Gastroesophageal sphincter (tissue), 4 donors: Measurements from ENCODE around the gene LELP1. TPM values are rescaled to one million over a fixed set of nuclear protein-coding genes. Genes with fewer than 3 reads are reported as not detected.

Experiments
- ATAC-seq: fragments of 150-250 bp; one replicate; pipeline ENCODE4 v1.9.1; 2016; ENCODE audit warnings: mild to moderate bottlenecking, moderate library complexity
- H3K27ac ChIP-seq, 4 donors: fragments of 200-600 bp; sonication (generic) in 3 of 4; 1 replicate in 3 of 4; 2 replicates in 1 of 4; pipeline ENCODE4 v1.5.1; 2016 to 2019
- H3K27me3 ChIP-seq: fragments of 200-600 bp; sonication (generic); one replicate; pipeline ENCODE4 v1.5.1; 2019
- H3K36me3 ChIP-seq, 2 donors: fragments of 200-600 bp; sonication (generic); one replicate each; pipeline ENCODE4 v1.5.1; 2019; ENCODE audit warnings: control low read depth in 1 of 2
- H3K4me1 ChIP-seq, 3 donors: fragments of 200-600 bp; sonication (generic); 1 replicate in 2 of 3; 2 replicates in 1 of 3; pipeline ENCODE4 v1.5.1; 2016 to 2019; ENCODE audit warnings: control low read depth in 2 of 3
- H3K4me3 ChIP-seq, 2 donors: fragments of 200-600 bp; sonication (generic); one replicate each; pipeline ENCODE4 v1.5.1; 2019; ENCODE audit warnings: mild to moderate bottlenecking in 1 of 2, moderate library complexity in 1 of 2
- H3K9me3 ChIP-seq, 3 donors: fragments of 200-600 bp; sonication (generic); one replicate each; pipeline ENCODE4 v1.5.1; 2017 to 2019; ENCODE audit warnings: control low read depth in 2 of 3
- EP300 ChIP-seq: sonication (generic); formaldehyde crosslinking; IDR thresholded peaks from one replicate; pipeline ENCODE4 v1.6.1; 2017; ENCODE audit warnings: antibody characterized with exemption, mild to moderate bottlenecking
- POLR2A ChIP-seq, 2 donors: fragments of 450-650 bp; IDR thresholded peaks; one replicate each; pipeline ENCODE4 v1.6.1; 2017; ENCODE audit warnings: antibody characterized with exemption in 2 of 2, mild to moderate bottlenecking in 2 of 2, moderate library complexity in 1 of 2
- POLR2AphosphoS5 ChIP-seq: sonication (generic); formaldehyde crosslinking; IDR thresholded peaks from one replicate; pipeline ENCODE4 v1.6.1; 2017; ENCODE audit warnings: antibody characterized with exemption
- WGBS, 2 donors: methylation state at CpG; one replicate each; pipeline ENCODE4 v1.1.5; 2018; ENCODE audit warnings: low coverage in 1 of 2; 5-methylcytosine and 5-hydroxymethylcytosine counted together
- total RNA-seq, 4 donors: library from RNA; depleted of rRNA; stranded (reverse); fragments of >200 nt; gene quantifications; one replicate each; pipeline ENCODE4 v1.1.0, GENCODE V29; 2016
- TF ChIP-seq, protein P1 (sequence below), 4 experiments: fragments of 200-600 bp in 2 of 4; fragments of 450-650 bp in 2 of 4; sonication (generic) in 1 of 4; IDR thresholded peaks; one replicate each; pipeline ENCODE4 v1.5.1; 2017 to 2019; ENCODE audit warnings: antibody characterized with exemption in 4 of 4, mild to moderate bottlenecking in 2 of 4, moderate library complexity in 2 of 4

Gene LELP1
- total RNA-seq, 4 donors from 2014 or later: not detected

DNA sequence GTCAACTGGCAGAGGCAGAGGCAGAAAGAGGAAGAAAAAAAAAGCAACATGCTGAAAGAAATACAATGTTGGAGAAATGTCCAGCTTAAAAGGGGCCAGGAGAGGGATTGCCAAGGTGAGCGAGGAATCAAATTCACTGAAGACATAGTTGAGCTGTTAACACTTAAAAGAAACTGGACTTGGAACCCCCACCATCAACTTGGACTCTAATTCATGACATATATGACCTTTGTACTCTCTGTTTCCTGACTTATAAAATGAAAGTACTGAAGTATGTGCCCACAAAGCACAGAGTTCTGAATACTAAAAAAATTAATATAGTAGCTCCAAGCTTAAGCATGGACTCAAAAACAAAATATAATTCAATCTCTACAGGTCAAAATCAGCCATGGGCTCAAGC is 30.2 kb downstream of the LELP1 start:
- no peaks in the 10 kb centered on the region for H3K9me3 ChIP-seq
- ATAC-seq: no peak
- H3K27ac ChIP-seq: no peak overlapping the region
- no peaks in the 10 kb centered on the region for H3K36me3 ChIP-seq
- H3K4me3 ChIP-seq: no peak overlapping the region
- H3K27me3 ChIP-seq: no peaks in the 10 kb centered on the region
- H3K4me1 ChIP-seq: no peaks in the 10 kb centered on the region
- 57 to 60% methylated on average over 1 of the region's 1 CpG for WGBS, 2 donors
- TF ChIP-seq, protein P1, sequence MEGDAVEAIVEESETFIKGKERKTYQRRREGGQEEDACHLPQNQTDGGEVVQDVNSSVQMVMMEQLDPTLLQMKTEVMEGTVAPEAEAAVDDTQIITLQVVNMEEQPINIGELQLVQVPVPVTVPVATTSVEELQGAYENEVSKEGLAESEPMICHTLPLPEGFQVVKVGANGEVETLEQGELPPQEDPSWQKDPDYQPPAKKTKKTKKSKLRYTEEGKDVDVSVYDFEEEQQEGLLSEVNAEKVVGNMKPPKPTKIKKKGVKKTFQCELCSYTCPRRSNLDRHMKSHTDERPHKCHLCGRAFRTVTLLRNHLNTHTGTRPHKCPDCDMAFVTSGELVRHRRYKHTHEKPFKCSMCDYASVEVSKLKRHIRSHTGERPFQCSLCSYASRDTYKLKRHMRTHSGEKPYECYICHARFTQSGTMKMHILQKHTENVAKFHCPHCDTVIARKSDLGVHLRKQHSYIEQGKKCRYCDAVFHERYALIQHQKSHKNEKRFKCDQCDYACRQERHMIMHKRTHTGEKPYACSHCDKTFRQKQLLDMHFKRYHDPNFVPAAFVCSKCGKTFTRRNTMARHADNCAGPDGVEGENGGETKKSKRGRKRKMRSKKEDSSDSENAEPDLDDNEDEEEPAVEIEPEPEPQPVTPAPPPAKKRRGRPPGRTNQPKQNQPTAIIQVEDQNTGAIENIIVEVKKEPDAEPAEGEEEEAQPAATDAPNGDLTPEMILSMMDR (IDR thresholded peaks at IDR 0.05): no peak
- TF ChIP-seq POLR2AphosphoS5 (no peak), EP300 (no peak), POLR2A (IDR thresholded peaks at IDR 0.05) (no peak)

DNA sequence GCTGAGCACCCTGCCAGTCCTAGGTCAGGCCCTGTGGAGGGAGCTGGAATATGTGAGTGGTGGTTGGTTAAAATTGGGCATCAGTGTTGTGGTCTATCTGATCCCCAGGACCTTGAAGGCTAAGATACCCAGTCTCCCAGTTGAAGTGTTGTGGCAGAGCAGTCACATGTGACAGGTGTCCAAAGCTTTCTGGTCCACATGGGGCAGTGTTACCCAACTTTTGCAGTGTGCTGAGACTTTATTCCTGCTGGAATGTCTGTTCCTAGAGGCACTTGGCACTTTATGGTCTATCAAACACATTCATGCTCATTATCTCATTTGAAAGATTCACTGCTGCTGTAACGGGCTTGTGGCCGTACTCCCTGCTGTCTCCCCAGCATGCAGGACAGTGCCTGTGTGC is 35.3 kb downstream of the LELP1 start:
- no peaks in the 10 kb centered on the region for H3K9me3 ChIP-seq
- 61 to 80% methylated on average over 1 to 2 of the region's 2 CpGs for WGBS, 2 donors
- TF ChIP-seq POLR2A (IDR thresholded peaks at IDR 0.05): no peak
- H3K27ac ChIP-seq: no peak overlapping the region
- no peaks in the 10 kb centered on the region for H3K36me3 ChIP-seq
- no peak overlapping the region for H3K4me3 ChIP-seq
- no peaks in the 10 kb centered on the region for H3K27me3 ChIP-seq
- ATAC-seq: no peak
- H3K4me1 ChIP-seq: no peaks in the 10 kb centered on the region

DNA sequence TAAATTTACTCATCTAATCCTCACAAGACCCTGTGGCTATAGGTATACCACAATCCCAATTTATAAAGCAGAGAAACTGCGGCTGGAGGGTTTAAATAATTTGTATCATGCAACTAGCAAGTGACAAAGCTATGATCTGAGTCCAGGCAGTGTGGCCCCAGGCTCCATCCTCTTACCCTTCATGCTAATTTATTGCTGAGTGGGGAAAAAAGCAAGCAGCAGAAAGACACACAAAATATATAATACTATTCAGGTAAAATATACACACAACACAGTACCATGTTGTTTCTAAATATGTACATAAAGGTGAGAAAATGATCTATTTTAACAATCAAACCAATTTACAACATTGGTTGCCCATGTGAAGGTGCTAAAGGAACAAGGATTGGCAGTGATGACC is 38.9 kb downstream of the LELP1 start:
- WGBS, 2 donors: 80 to 88% methylated on average over 1 of the region's 1 CpG
- Histone ChIP-seq H3K27me3 (peaks cover 16% of the 10 kb centered on the region), H3K36me3 (no peaks in the 10 kb centered on the region), H3K27ac (no peak overlapping the region), H3K4me1 (no peaks in the 10 kb centered on the region), H3K9me3 (no peaks in the 10 kb centered on the region), H3K4me3 (no peak overlapping the region)
- no peak for ATAC-seq
- TF ChIP-seq EP300 (no peak), POLR2A (IDR thresholded peaks at IDR 0.05) (no peak), POLR2AphosphoS5 (no peak)
- TF ChIP-seq, protein P1 (IDR thresholded peaks at IDR 0.05): no peak

DNA sequence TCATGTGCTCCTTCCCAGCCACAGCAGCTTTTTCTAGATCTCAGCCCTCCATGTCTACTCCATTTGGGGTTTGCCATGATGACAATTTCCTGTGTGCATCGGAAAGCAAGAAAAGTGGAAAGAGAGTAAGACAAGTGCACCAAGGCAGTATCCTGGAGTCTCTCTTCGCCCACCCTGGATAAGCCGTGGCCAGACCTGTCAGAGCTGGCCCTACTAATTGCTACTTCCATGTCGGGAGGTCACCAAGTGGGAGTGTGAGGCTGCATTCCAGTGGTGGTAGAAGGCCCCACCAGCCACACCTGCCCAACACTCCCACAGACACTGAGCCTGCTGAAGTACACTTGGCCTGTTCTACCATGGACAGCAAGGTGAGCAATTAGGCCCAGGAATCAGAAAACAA is 42.2 kb downstream of the LELP1 start:
- peaks cover 33% of the 10 kb centered on the region for H3K27me3 ChIP-seq
- no peak overlapping the region for H3K4me3 ChIP-seq
- TF ChIP-seq POLR2AphosphoS5 (no peak), EP300 (no peak), POLR2A (IDR thresholded peaks at IDR 0.05) (no peak)
- TF ChIP-seq, protein P1 (IDR thresholded peaks at IDR 0.05): no peak
- H3K4me1 ChIP-seq: no peaks in the 10 kb centered on the region
- no peaks in the 10 kb centered on the region for H3K9me3 ChIP-seq
- no peaks in the 10 kb centered on the region for H3K36me3 ChIP-seq
- H3K27ac ChIP-seq: no peak overlapping the region
- no CpG with 5 or more reads among the region's 4 CpGs for WGBS, 2 donors
- ATAC-seq: no peak

DNA sequence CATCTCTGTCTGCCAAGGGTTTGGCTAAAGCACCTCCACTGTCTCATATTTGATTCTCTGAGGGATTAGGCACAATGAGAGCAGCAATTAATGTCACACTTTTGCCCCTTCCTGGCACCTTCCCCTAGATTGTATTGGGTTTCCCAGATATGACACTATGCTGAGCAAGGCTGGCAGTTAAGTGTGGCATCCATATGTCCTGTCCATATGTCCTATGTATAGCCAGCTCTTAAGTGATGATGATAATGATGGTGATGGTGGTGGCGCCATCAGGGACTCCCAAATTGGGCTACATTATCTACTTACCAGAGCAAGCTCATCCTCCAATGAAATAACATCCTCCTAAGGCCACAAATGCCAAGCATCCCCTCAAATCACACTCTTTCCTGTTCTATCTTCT is 42.8 kb downstream of the LELP1 start:
- WGBS, 2 donors: 83 to 91% methylated on average over 1 of the region's 1 CpG
- TF ChIP-seq EP300 (no peak), POLR2A (IDR thresholded peaks at IDR 0.05) (no peak), POLR2AphosphoS5 (no peak)
- TF ChIP-seq, protein P1 (IDR thresholded peaks at IDR 0.05): no peak
- Histone ChIP-seq H3K27ac (no peak overlapping the region), H3K4me1 (no peaks in the 10 kb centered on the region), H3K4me3 (no peak overlapping the region), H3K27me3 (peaks cover 33% of the 10 kb centered on the region), H3K9me3 (no peaks in the 10 kb centered on the region), H3K36me3 (no peaks in the 10 kb centered on the region)
- ATAC-seq: no peak
